ENCODE results near the gene TYW1.

DNA sequence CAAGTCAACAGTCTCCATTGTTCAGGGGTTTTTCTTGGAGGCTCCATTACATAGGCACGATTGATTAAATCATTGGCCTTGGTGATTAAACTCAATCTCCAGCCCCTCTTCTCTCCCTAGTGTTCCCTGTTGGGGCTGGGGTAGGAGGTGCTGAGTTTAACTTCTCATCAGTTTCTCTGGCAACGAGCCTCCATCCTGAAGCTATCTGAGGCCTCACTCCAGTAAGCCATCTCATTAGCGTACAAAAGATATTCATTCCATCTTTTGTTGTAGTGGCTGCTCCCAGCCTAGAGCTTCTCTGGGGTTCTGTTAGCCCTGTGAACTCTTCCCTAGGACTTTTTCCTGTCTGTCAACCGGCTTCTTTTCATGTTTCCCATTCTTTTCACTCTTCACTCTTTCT is 11.6 kb downstream of the TYW1 start:
- TF ChIP-seq POLR2A (IDR thresholded peaks at IDR 0.05; ENCODE audit: low read depth, low read length) (no peak), SPI1 (IDR thresholded peaks at IDR 0.05; ENCODE audit: low read depth, low read length) (no peak), TAF1 (IDR thresholded peaks at IDR 0.05; ENCODE audit: low read depth, low read length) (no peak), POLR2AphosphoS5 (IDR thresholded peaks at IDR 0.05; ENCODE audit: low read depth, low read length) (no peak)

Data from GM12891 (cell line).